Mammary epithelial cell (primary cell): ENCODE measurements around the gene ZBTB21.

ENCODE experiments used
- CTCF ChIP-seq, 2 donors: IDR thresholded peaks in 1 of 2; conservative IDR thresholded peaks in 1 of 2; 2 replicates each; pipeline ENCODE4 v1.5.1; 2011 to 2012; ENCODE audit warnings: inconsistent platforms in 2 of 2, low read length in 2 of 2, mild to moderate bottlenecking in 2 of 2, control low read depth in 1 of 2, low read depth in 1 of 2; ENCODE audit not compliant: insufficient read depth in 1 of 2; ENCODE audit errors: extremely low read depth in 1 of 2
- EZH2 ChIP-seq: IDR thresholded peaks from 2 replicates; pipeline ENCODE4 v1.6.1; 2012; ENCODE audit warnings: low read length, inconsistent platforms, borderline replicate concordance

GRCh38 chr21:42028766-42029425 is 18.7 kb upstream of the ZBTB21 start:
- TF ChIP-seq CTCF (conservative IDR thresholded peaks at IDR 0.05 in 1 of 2, IDR thresholded peaks at IDR 0.05 in 1 of 2; ENCODE audit: extremely low read depth in 1 of 2, insufficient read depth in 1 of 2, low read depth in 1 of 2, low read length in 2 of 2) = no peak
- no peak for TF ChIP-seq EZH2
